ENCODE results near the gene KIF26A.

The KIF26A gene

GRCh38 chr14:104101086-104101621 is 37.2 kb upstream of the KIF26A start:
- DNase-seq (ENCODE audit: low spot score) = no peak

- DNase-seq (ENCODE audit: low spot score) = no peak
Measured at GRCh38 chr14:104101651-104102281, 36.6 kb upstream of the KIF26A start.

- no peak for DNase-seq (ENCODE audit: low spot score)
Measured at GRCh38 chr14:104102282-104102914, 36.0 kb upstream of the KIF26A start.

- DNase-seq (ENCODE audit: low spot score) = no peak
Measured at GRCh38 chr14:104103061-104103445, 35.3 kb upstream of the KIF26A start.

- DNase-seq (ENCODE audit: low spot score) = no peak
Measured at GRCh38 chr14:104103446-104104075, 34.8 kb upstream of the KIF26A start.

- DNase-seq (ENCODE audit: low spot score) = no peak
Measured at GRCh38 chr14:104104076-104104901, 34.1 kb upstream of the KIF26A start.

GRCh38 chr14:104105071-104105821 is 33.1 kb upstream of the KIF26A start:
- DNase-seq (ENCODE audit: low spot score) = no peak

- no peak for DNase-seq (ENCODE audit: low spot score)
Measured at GRCh38 chr14:104105822-104106470, 32.4 kb upstream of the KIF26A start.

GRCh38 chr14:104106471-104106991 is 31.9 kb upstream of the KIF26A start:
- DNase-seq (ENCODE audit: low spot score) = no peak

GRCh38 chr14:104107101-104107581 is 31.2 kb upstream of the KIF26A start:
- no peak for DNase-seq (ENCODE audit: low spot score)

- no peak for DNase-seq (ENCODE audit: low spot score)
Measured at GRCh38 chr14:104107611-104108569, 30.5 kb upstream of the KIF26A start.

- no peak for DNase-seq (ENCODE audit: low spot score)
Measured at GRCh38 chr14:104108570-104109541, 29.5 kb upstream of the KIF26A start.

GRCh38 chr14:104109731-104110361 is 28.5 kb upstream of the KIF26A start:
- DNase-seq (ENCODE audit: low spot score) = no peak

GRCh38 chr14:104110491-104111209 is 27.7 kb upstream of the KIF26A start:
- DNase-seq (ENCODE audit: low spot score) = no peak

GRCh38 chr14:104111301-104112112 is 26.9 kb upstream of the KIF26A start:
- no peak for DNase-seq (ENCODE audit: low spot score)

GRCh38 chr14:104112113-104112505 is 26.3 kb upstream of the KIF26A start:
- no peak for DNase-seq (ENCODE audit: low spot score)
